Mesenchymal stem cell (in vitro differentiated cells and primary cell): ENCODE data around the gene IKZF1.

Experiments
- DNase-seq: peaks from one replicate; pipeline ENCODE4 v3.0.0-alpha.2; 2013
- H2AFZ ChIP-seq: one replicate; pipeline ENCODE4 v1.6.1; 2013; ENCODE audit warnings: low read depth, mild to moderate bottlenecking, control low read depth, inconsistent platforms, low read length, moderate library complexity
- H2AK5ac ChIP-seq: 2 replicates; pipeline ENCODE4 v1.6.1; 2013; ENCODE audit warnings: low read length, moderate library complexity, mild to moderate bottlenecking, inconsistent platforms; ENCODE audit not compliant: severe bottlenecking
- H2BK120ac ChIP-seq: one replicate; pipeline ENCODE4 v1.6.1; 2013; ENCODE audit warnings: low read depth, mild to moderate bottlenecking, inconsistent platforms, low read length, moderate library complexity
- H2BK12ac ChIP-seq, 2 experiments: one replicate each; pipeline ENCODE4 v1.6.1; 2013; ENCODE audit warnings: inconsistent platforms in 2 of 2, low read length in 2 of 2, mild to moderate bottlenecking in 2 of 2, moderate library complexity in 2 of 2, control low read depth in 1 of 2
- H2BK15ac ChIP-seq: one replicate; pipeline ENCODE4 v1.6.1; 2013; ENCODE audit warnings: mild to moderate bottlenecking, low read depth, inconsistent platforms; ENCODE audit not compliant: poor library complexity, severe bottlenecking
- H2BK5ac ChIP-seq: 2 replicates; pipeline ENCODE4 v1.6.1; 2013; ENCODE audit warnings: low read depth, mild to moderate bottlenecking, low read length, control low read depth, inconsistent platforms; ENCODE audit not compliant: poor library complexity, severe bottlenecking
- H3K14ac ChIP-seq, 2 experiments: one replicate each; pipeline ENCODE4 v1.6.1; 2013; ENCODE audit warnings: inconsistent platforms in 2 of 2, low read length in 2 of 2, control low read depth in 1 of 2, mild to moderate bottlenecking in 1 of 2, moderate library complexity in 1 of 2
- H3K18ac ChIP-seq, 2 experiments: one replicate each; pipeline ENCODE4 v1.6.1; 2013; ENCODE audit warnings: inconsistent platforms in 2 of 2, low read length in 2 of 2, control low read depth in 1 of 2, low read depth in 1 of 2, mild to moderate bottlenecking in 1 of 2
- H3K23ac ChIP-seq, 2 experiments: one replicate each; pipeline ENCODE4 v1.6.1; 2013; ENCODE audit warnings: inconsistent platforms in 2 of 2, low read length in 2 of 2, mild to moderate bottlenecking in 2 of 2, moderate library complexity in 2 of 2, control low read depth in 1 of 2
- H3K27ac ChIP-seq: 2 replicates; pipeline ENCODE4 v1.5.1; 2013; ENCODE audit warnings: mild to moderate bottlenecking, moderate library complexity, low read length, control low read depth, inconsistent platforms; ENCODE audit not compliant: poor library complexity, severe bottlenecking
- H3K27me3 ChIP-seq, 2 experiments: 2 replicates each; pipeline versions ENCODE4 v1.6.1 to v1.7.0; 2013; ENCODE audit warnings: low read length in 2 of 2, mild to moderate bottlenecking in 2 of 2, moderate library complexity in 2 of 2, control low read depth in 1 of 2, inconsistent platforms in 1 of 2; ENCODE audit not compliant: control insufficient read depth in 1 of 2, insufficient read depth in 1 of 2
- H3K36me3 ChIP-seq, 2 experiments: 2 replicates each; pipeline versions ENCODE4 v1.6.1 to v1.7.0; 2013; ENCODE audit warnings: low read length in 2 of 2, control low read depth in 1 of 2, inconsistent platforms in 1 of 2, low read depth in 1 of 2, mild to moderate bottlenecking in 1 of 2; ENCODE audit not compliant: insufficient read depth in 2 of 2, control insufficient read depth in 1 of 2
- H3K4ac ChIP-seq, 2 experiments: one replicate each; pipeline ENCODE4 v1.6.1; 2013; ENCODE audit warnings: inconsistent platforms in 2 of 2, low read length in 2 of 2, mild to moderate bottlenecking in 2 of 2, moderate library complexity in 2 of 2, control low read depth in 1 of 2, low read depth in 1 of 2
- H3K4me1 ChIP-seq: 2 replicates; pipeline ENCODE4 v1.6.1; 2013; ENCODE audit warnings: low read depth, low read length, control low read depth; ENCODE audit not compliant: control insufficient read depth, insufficient read depth
- H3K4me2 ChIP-seq: 2 replicates; pipeline ENCODE4 v1.6.1; 2013; ENCODE audit warnings: low read length, mild to moderate bottlenecking, inconsistent platforms; ENCODE audit not compliant: poor library complexity, severe bottlenecking
- H3K4me3 ChIP-seq, 2 experiments: 2 replicates each; pipeline versions ENCODE4 v1.5.1 to v1.7.0; 2013; ENCODE audit warnings: low read length in 2 of 2, mild to moderate bottlenecking in 2 of 2, control low read depth in 1 of 2, low read depth in 1 of 2; ENCODE audit not compliant: insufficient read depth in 1 of 2
- H3K79me1 ChIP-seq: replicated peaks from 2 replicates; pipeline ENCODE4 v1.6.1; 2013; ENCODE audit warnings: mild to moderate bottlenecking, control low read depth, low read length, inconsistent platforms; ENCODE audit not compliant: poor library complexity, severe bottlenecking
- H3K9ac ChIP-seq: 2 replicates; pipeline ENCODE4 v1.7.0; 2013; ENCODE audit warnings: mild to moderate bottlenecking, low read length, moderate library complexity
- H3K9me3 ChIP-seq: 2 replicates; pipeline ENCODE4 v1.7.0; 2013; ENCODE audit warnings: mild to moderate bottlenecking, low read length; ENCODE audit not compliant: control insufficient read depth
- H4K8ac ChIP-seq: one replicate; pipeline ENCODE4 v1.6.1; 2013; ENCODE audit warnings: inconsistent platforms, mild to moderate bottlenecking, low read length, moderate library complexity
- H4K91ac ChIP-seq: one replicate; pipeline ENCODE4 v1.6.1; 2013; ENCODE audit warnings: mild to moderate bottlenecking, low read length, inconsistent platforms
- WGBS: methylation state at CpG from one replicate; pipeline ENCODE4 v1.1.7; 2013; ENCODE audit warnings: mixed read lengths; 5-methylcytosine and 5-hydroxymethylcytosine counted together

The IKZF1 gene

DNA sequence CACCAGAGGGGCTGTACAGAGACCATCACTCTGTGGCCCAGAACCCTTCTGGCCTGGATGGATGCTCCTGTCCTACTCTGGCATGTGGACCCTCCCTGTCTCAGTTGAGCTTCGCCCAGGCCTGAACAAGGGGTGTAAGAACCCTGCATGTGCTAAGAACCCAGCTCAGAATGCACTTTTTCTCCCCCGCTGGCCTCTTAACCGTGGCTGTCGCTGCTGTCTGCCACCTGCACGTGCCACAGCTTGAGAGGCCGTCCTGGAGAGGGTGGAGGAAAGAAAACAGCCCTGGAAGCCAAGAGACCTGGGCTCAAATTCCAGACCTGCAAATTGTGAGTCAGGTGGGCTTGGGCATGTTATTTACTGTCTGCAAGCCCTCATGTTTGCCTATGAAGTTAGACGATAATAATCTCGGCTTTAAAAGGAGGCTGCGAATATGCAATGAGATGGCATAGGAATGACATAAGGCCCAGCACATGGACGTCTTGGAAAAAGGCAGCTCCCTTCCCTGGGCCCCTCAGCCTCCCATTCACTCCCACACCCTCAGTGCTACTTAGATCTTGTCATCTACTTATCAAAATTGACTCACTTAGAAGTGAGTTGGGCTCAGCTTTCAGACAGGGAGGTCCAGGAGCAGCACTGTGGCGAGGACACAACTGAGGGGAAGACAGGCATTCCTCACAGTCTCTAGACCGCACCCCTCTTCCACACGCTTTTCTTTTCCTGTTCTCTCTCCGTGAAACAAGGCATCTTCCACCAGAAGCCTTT is 114.2 kb downstream of the IKZF1 start:
- Histone ChIP-seq H3K9ac (no peak overlapping the region), H2AFZ (no peak overlapping the region), H3K27me3 (peaks cover 5 to 8% of the 10 kb centered on the region in 2 experiments), H3K79me1 (no peaks in the 10 kb centered on the region), H3K4ac (no peak overlapping the region), H3K9me3 (no peaks in the 10 kb centered on the region), H4K91ac (no peak overlapping the region), H2BK12ac (no peak overlapping the region), H2AK5ac (no peak overlapping the region), H2BK15ac (no peak overlapping the region), H3K18ac (no peak overlapping the region), H2BK5ac (no peak overlapping the region), H3K23ac (no peak overlapping the region), H3K4me1 (no peaks in the 10 kb centered on the region), H3K4me2 (no peak overlapping the region), H3K36me3 (no peaks in the 10 kb centered on the region), H3K4me3 (no peak overlapping the region), H2BK120ac (no peak overlapping the region), H3K14ac (no peak overlapping the region), H4K8ac (no peak overlapping the region), H3K27ac (no peak overlapping the region)
- 77% methylated on average over 14 of the region's 14 CpGs for WGBS
- DNase-seq: no peak

DNA sequence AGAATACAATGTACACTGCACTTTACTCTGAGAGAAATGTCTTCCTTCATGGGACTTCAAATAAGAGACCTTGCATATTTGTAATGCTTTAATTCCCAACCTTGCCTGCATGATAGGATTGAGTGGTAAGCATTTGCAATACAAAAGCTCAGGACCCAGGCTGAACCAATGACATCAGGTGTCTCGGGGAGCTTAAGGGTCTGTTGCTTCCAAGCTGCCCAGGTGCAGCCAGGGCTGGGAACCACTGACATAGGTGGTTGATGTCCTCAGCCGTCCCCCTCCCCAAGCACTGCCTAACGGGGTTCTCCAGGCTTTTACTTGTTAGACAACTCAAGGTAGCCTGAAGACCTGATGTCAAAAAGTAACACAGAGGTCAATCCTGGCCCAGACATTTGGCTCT is 116.5 kb downstream of the IKZF1 start:
- H2AK5ac ChIP-seq: no peak overlapping the region

DNA sequence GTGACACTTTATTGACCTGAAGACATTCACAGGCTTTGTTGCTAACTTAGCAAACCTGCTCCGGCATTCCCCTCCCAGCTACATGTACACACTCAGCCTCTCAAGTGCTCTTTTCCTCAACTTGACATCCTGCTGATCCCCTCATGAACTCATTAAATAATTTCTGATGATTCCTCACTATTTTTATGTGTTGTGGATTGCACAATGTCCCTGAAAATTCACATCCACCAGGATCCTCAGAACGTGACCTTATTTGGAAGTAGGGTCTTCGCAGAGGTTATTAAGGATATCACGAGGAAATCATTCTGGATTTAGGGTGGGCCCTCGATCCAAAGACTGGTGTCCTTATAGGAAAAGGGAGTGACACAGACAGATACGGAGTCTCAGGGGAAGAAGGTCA is 118.3 kb downstream of the IKZF1 start:
- Histone ChIP-seq H3K9me3 (no peaks in the 10 kb centered on the region), H3K79me1 (no peaks in the 10 kb centered on the region), H4K91ac (no peak overlapping the region), H3K27ac (no peak overlapping the region), H3K14ac (no peak overlapping the region), H3K27me3 (no peaks in the 10 kb centered on the region), H2BK12ac (no peak overlapping the region), H3K18ac (no peak overlapping the region), H2BK120ac (no peak overlapping the region), H3K4me1 (no peaks in the 10 kb centered on the region), H2BK5ac (no peak overlapping the region), H3K4me3 (no peak overlapping the region), H2AFZ (no peak overlapping the region), H3K4ac (no peak overlapping the region), H3K36me3 (no peaks in the 10 kb centered on the region), H3K4me2 (no peak overlapping the region), H3K23ac (no peak overlapping the region), H2AK5ac (no peak overlapping the region), H3K9ac (no peak overlapping the region), H2BK15ac (no peak overlapping the region), H4K8ac (no peak overlapping the region)
- WGBS: 80% methylated on average over 6 of the region's 6 CpGs
- DNase-seq: no peak

More for the DNA sequence above, 116.5 kb downstream of the IKZF1 start:
- Histone ChIP-seq H3K18ac (no peak overlapping the region), H3K27ac (no peak overlapping the region), H2BK15ac (no peak overlapping the region), H3K4ac (no peak overlapping the region), H3K14ac (no peak overlapping the region), H3K4me1 (no peaks in the 10 kb centered on the region), H3K4me2 (no peak overlapping the region), H3K9ac (no peak overlapping the region), H4K91ac (no peak overlapping the region), H2BK12ac (no peak overlapping the region), H2BK5ac (no peak overlapping the region), H3K79me1 (no peaks in the 10 kb centered on the region), H3K9me3 (no peaks in the 10 kb centered on the region), H3K36me3 (no peaks in the 10 kb centered on the region), H3K23ac (no peak overlapping the region), H3K4me3 (no peak overlapping the region), H2AFZ (no peak overlapping the region), H4K8ac (no peak overlapping the region), H3K27me3 (peaks cover 0 to 5% of the 10 kb centered on the region in 2 experiments), H2BK120ac (no peak overlapping the region)
- DNase-seq: no peak
- WGBS: 50% methylated on average over 3 of the region's 3 CpGs

DNA sequence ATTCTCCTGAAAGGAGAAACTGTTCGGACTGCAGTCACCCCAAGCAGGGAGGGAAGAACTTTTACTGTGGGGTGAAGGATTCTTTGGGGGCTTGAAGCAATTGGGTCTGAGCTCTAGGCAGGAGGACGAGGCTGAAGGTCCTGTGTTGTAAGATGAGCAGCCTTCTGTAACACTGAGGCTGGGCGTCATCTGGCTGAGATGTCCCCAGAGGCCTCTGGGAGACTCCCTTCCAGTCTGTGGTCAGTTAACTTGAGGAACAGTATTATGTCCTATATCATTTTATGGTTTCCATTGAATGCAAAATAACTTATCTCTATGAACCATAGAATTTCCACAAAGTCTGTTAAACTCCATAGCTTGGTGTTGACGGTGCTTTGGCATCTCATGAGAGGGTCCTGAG is 119.3 kb downstream of the IKZF1 start:
- H2BK15ac ChIP-seq: no peak overlapping the region
- 59% methylated on average over 3 of the region's 4 CpGs for WGBS
- H2AK5ac ChIP-seq: no peak overlapping the region
- H3K14ac ChIP-seq: no peak overlapping the region
- no peak overlapping the region for H3K9ac ChIP-seq
- no peak overlapping the region for H3K4ac ChIP-seq
- no peak overlapping the region for H2AFZ ChIP-seq
- H3K27me3 ChIP-seq: no peaks in the 10 kb centered on the region
- H2BK120ac ChIP-seq: no peak overlapping the region
- H3K27ac ChIP-seq: no peak overlapping the region
- H3K9me3 ChIP-seq: no peaks in the 10 kb centered on the region
- H4K91ac ChIP-seq: no peak overlapping the region
- no peak overlapping the region for H3K23ac ChIP-seq
- H3K4me3 ChIP-seq: no peak overlapping the region
- H2BK12ac ChIP-seq: no peak overlapping the region
- H2BK5ac ChIP-seq: no peak overlapping the region
- H3K36me3 ChIP-seq: no peaks in the 10 kb centered on the region
- DNase-seq: no peak
- H3K18ac ChIP-seq: no peak overlapping the region
- no peaks in the 10 kb centered on the region for H3K4me1 ChIP-seq
- no peak overlapping the region for H4K8ac ChIP-seq
- no peaks in the 10 kb centered on the region for H3K79me1 ChIP-seq
- no peak overlapping the region for H3K4me2 ChIP-seq
